ENCODE data around the gene MT1X. TPM values are rescaled to one million over a fixed set of nuclear protein-coding genes. Genes with fewer than 3 reads are reported as not detected.

MT1X gene
- total RNA-seq, 4 donors from 2014 or later, result 314 to 2,825 (median 445) TPM

DNA sequence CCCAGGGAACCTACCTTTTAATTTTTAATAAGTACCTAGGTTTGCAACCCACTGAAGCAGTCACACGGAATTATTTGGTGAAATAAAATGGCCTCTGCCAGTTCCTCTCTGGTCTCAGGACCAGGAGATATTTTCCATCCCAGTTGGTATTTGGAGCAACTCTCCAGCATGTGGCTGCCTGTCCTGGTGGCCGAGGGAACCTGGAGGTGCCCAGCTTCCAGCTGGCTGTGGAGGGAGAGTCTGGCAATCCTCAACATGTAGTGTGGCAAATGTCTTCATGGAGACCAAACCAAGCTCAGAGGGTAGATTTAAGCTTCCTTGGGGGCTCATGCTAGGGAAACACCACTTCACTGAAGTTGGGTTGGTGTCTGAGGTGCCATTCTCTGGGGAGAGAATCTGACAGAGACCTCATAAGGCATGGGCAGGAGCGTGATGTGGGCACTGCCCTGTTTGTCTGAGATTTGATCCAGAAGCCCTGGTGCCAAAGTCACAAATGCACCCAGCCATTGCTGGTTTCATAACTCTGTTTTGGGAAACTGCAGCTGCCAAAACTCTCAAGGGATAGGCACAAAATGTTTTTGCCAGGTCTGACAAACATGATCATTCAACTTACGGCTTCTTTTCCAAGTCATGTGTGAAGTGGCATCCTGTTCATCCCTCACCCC, 2.8 kb downstream of the MT1X start:
- TF ChIP-seq POLR2A (IDR thresholded peaks at IDR 0.05), result peak in 1 of 2 donors; percentile 71
- TF ChIP-seq, protein P1, sequence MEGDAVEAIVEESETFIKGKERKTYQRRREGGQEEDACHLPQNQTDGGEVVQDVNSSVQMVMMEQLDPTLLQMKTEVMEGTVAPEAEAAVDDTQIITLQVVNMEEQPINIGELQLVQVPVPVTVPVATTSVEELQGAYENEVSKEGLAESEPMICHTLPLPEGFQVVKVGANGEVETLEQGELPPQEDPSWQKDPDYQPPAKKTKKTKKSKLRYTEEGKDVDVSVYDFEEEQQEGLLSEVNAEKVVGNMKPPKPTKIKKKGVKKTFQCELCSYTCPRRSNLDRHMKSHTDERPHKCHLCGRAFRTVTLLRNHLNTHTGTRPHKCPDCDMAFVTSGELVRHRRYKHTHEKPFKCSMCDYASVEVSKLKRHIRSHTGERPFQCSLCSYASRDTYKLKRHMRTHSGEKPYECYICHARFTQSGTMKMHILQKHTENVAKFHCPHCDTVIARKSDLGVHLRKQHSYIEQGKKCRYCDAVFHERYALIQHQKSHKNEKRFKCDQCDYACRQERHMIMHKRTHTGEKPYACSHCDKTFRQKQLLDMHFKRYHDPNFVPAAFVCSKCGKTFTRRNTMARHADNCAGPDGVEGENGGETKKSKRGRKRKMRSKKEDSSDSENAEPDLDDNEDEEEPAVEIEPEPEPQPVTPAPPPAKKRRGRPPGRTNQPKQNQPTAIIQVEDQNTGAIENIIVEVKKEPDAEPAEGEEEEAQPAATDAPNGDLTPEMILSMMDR (IDR thresholded peaks at IDR 0.05), result no peak
- Histone ChIP-seq H3K9me3 (no peaks in the 10 kb centered on the region), H3K4me3 (replicated peaks in 1 of 3) (peak overlapping the region in 1 of 3 donors; percentile 84), H3K27ac (peak overlapping the region; percentile 89 to 94 (median 92)), H3K27me3 (no peaks in the 10 kb centered on the region), H3K36me3 (peaks cover 0 to 13% of the 10 kb centered on the region in 2 donors), H3K4me1 (peaks cover 27 to 31% of the 10 kb centered on the region in 2 donors)
- peak; percentile 64 to 72 for DNase-seq
- intact Hi-C loops (cut with DNase I), result loop anchor here (5.0 kb wide), 1 partner anchor 78 kb away; the partner anchor contains the start of gene MT2A
- WGBS, 2 donors, result 60 to 71% methylated on average over 2 to 4 of the region's 4 CpGs

DNA sequence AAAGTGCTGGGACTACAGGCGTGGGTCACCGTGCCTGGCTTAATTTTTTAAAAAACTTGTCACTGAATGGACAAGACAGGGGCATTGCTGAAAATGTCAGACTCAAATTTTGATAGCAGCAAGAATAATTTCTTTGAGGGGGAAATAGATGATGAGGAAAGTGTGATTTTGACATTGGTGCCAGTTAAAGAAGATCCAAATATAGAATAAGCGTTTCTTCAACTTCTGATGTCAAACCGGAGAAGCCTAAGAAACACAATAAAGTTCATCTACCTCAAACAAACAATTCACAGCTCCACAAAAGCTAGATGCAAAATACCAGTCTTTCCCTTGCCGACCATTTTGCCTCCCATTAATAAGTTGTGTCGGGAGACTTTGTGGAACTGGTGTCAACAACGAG, 4.5 kb downstream of the MT1X start:
- Histone ChIP-seq H3K27ac (no peak overlapping the region), H3K27me3 (no peaks in the 10 kb centered on the region), H3K9me3 (no peaks in the 10 kb centered on the region), H3K4me3 (replicated peaks in 1 of 3) (no peak overlapping the region), H3K4me1 (peaks cover 21 to 30% of the 10 kb centered on the region in 2 donors), H3K36me3 (peaks cover 0 to 13% of the 10 kb centered on the region in 2 donors)
- intact Hi-C loops (cut with DNase I), result loop anchor here (5.0 kb wide), 1 partner anchor 79 kb away; the partner anchor contains the start of gene MT2A
- 91 to 96% methylated on average over 7 of the region's 7 CpGs for WGBS, 2 donors
- TF ChIP-seq, protein P1 (IDR thresholded peaks at IDR 0.05), result no peak
- TF ChIP-seq POLR2A (IDR thresholded peaks at IDR 0.05), result no peak
- DNase-seq, result no peak

DNA sequence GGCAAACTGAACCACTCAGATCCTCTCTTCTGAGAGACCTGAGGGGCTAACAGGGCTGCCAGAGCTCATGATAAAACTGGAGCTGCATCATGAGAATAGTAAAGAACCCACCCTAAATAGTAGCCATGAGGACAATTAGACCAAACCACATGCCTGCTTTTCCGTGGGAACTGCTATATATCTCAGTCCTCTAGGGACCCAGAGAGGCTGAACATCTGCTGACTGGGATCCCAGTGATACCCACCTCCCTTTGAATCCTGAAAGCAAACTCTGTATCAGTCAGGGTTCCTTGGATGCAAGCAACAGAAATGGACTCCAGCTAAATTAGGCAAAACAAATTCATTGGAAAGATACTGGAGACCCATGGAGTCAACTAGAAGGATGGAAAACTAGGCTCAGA, 6.5 kb downstream of the MT1X start:
- WGBS, 2 donors, result 50 to 64% methylated on average over 1 of the region's 1 CpG
- H3K4me1 ChIP-seq, result peaks cover 20 to 35% of the 10 kb centered on the region in 2 donors
- no peak for DNase-seq
- intact Hi-C loops (cut with DNase I), result loop anchor here (5.0 kb wide), 1 partner anchor 81 kb away; the partner anchor contains the start of gene MT2A
- H3K36me3 ChIP-seq, result peaks cover 0 to 5% of the 10 kb centered on the region in 2 donors
- no peak for TF ChIP-seq POLR2A (IDR thresholded peaks at IDR 0.05)
- TF ChIP-seq, protein P1 (IDR thresholded peaks at IDR 0.05), result no peak
- no peaks in the 10 kb centered on the region for H3K27me3 ChIP-seq
- no peak overlapping the region for H3K27ac ChIP-seq
- no peaks in the 10 kb centered on the region for H3K9me3 ChIP-seq
- H3K4me3 ChIP-seq (replicated peaks in 1 of 3), result no peak overlapping the region

DNA sequence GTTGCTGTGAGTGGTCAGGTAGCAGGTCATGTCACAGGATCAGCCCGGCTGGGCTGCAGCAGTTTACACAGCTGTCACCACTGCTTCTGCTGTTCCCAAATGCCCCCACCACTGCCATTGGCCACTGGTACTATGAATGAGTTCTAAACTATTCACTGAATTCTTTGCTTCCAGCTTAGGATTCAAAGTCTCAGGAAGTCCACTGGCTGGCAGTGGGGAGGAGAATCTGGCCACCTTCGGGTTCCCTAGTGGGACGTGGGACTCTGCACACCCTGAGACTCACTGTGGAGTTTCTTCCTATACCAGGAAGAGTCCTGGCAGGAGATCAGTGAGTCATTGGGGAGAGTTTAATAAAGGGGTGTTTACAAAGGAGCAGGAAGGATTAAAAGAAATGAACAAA, 6.9 kb downstream of the MT1X start:
- Histone ChIP-seq H3K27ac (no peak overlapping the region), H3K4me1 (peaks cover 17 to 34% of the 10 kb centered on the region in 2 donors)

More for the DNA sequence above, 6.9 kb downstream of the MT1X start:
- 77 to 84% methylated on average over 3 of the region's 3 CpGs for WGBS, 2 donors
- Histone ChIP-seq H3K27me3 (no peaks in the 10 kb centered on the region), H3K9me3 (no peaks in the 10 kb centered on the region), H3K4me3 (replicated peaks in 1 of 3) (no peak overlapping the region), H3K36me3 (peaks cover 0 to 1% of the 10 kb centered on the region in 2 donors)
- intact Hi-C loops (cut with DNase I), result loop anchor here (5.0 kb wide), 1 partner anchor 82 kb away; the partner anchor contains the start of gene MT2A
- TF ChIP-seq POLR2A (IDR thresholded peaks at IDR 0.05), result no peak
- TF ChIP-seq, protein P1 (IDR thresholded peaks at IDR 0.05), result no peak
- DNase-seq, result no peak

All from thyroid gland (tissue), 4 donors.